Body of pancreas (tissue), 4 donors: Measurements from ENCODE around the gene NBPF15.
"Not testable (repeated sequence)": the region's sequence is repeated elsewhere in the genome, so short reads cannot be mapped to it uniquely, and the experiment has no call there.

Source experiments
- POLR2A ChIP-seq, 3 donors: fragments of 450-650 bp; IDR thresholded peaks; one replicate each; pipeline ENCODE4 v1.6.1; 2016; ENCODE audit warnings: antibody characterized with exemption in 3 of 3, mild to moderate bottlenecking in 2 of 3
- TF ChIP-seq, protein P1 (sequence below), 7 experiments: fragments of 450-650 bp in 4 of 7; fragments of 200-600 bp in 3 of 7; sonication (generic) in 3 of 7; IDR thresholded peaks; one replicate each; pipeline ENCODE4 v1.5.1; 2016 to 2019; ENCODE audit warnings: antibody characterized with exemption in 7 of 7

DNA sequence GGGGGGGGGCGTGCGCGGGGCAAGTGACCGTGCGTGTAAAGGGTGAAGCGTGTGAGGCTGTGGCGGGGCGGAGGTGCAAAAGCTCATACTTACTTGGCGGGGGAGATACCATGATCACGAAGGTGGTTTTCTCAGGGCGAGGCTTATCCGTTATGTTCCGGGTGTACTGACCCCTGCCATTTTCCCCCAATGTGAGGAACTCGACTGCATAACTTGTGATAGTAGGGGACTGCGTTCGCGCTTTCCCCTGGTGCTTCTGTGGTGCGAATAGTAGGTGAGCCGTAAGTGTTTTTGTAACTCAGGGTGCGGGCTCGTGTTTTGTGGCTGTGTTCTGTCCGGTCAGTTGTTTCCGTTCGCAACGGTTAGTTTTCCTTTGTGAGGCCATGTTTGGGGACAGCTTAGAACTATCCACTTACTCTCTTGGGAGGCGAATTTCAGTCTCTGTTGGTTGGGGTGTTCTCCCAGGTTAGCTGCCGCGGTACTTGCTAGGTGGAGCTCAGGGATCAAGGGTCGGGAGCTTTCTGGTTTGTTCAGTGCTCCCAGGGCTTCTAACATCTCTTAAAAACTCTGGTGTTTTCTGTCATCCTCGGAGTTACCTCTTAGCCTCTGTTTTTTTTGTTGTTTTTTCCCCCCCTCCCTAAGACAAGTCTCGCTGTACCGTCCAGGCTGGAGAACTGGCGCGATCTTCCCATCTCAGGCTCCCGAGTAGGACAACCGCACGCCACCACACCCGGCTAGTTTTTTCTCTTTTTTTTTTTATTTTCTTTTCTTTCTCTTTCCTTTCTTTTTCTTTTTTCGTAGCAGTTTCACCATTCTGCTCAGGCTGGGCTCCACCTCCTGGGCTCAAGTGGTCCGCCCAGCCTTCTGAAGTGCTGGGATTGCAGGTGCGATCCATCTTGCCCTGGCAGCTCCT, 48.7 kb downstream of the NBPF15 start:
- TF ChIP-seq, protein P1, sequence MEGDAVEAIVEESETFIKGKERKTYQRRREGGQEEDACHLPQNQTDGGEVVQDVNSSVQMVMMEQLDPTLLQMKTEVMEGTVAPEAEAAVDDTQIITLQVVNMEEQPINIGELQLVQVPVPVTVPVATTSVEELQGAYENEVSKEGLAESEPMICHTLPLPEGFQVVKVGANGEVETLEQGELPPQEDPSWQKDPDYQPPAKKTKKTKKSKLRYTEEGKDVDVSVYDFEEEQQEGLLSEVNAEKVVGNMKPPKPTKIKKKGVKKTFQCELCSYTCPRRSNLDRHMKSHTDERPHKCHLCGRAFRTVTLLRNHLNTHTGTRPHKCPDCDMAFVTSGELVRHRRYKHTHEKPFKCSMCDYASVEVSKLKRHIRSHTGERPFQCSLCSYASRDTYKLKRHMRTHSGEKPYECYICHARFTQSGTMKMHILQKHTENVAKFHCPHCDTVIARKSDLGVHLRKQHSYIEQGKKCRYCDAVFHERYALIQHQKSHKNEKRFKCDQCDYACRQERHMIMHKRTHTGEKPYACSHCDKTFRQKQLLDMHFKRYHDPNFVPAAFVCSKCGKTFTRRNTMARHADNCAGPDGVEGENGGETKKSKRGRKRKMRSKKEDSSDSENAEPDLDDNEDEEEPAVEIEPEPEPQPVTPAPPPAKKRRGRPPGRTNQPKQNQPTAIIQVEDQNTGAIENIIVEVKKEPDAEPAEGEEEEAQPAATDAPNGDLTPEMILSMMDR (IDR thresholded peaks at IDR 0.05): not testable (repeated sequence)
- TF ChIP-seq POLR2A (IDR thresholded peaks at IDR 0.05): peak; percentile 95 to 100 (median 99)
